ENCODE results near the gene RBSN. TPM values are rescaled to one million over a fixed set of nuclear protein-coding genes. Genes with fewer than 3 reads are reported as not detected.

RBSN gene
- total RNA-seq, 2 experiments from 2014 or later, result 21.3 to 21.8 TPM

DNA sequence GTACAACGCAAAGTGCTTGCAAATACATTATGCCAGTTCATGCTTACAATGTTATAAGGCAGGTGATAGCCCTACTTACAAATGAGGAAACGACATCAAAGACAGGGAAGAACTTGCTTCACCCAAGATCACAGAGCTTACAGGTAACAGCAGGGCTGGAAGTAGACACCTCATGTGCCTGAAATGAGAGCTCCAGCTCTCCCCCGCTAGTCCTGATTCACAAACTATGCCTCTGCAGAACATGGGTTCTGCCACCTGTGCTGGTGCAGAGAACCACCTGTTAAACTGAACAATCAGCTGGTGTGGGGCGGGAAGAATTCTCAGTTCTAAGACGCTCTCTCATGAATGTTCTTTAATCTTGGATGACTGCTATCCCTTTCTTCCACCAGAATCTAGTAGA lies 7.4 kb downstream of the RBSN start:
- Mint-ChIP-seq H3K4me1 (peaks cover 8% of the 10 kb centered on the region), H3K27ac (no peak overlapping the region), H3K4me3 (no peak overlapping the region), H3K9me3 (no peaks in the 10 kb centered on the region), H3K36me3 (peaks cover 31% of the 10 kb centered on the region), H3K27me3 (no peaks in the 10 kb centered on the region)
- POLR2A ChIA-PET, result interaction anchor here (0.6 kb wide), 1 partner anchor 147 kb away, joined by 3 read pairs; no protein-coding TSS in a partner anchor
- DNase-seq (no peak), ATAC-seq (ENCODE audit: low read depth) (no peak)

DNA sequence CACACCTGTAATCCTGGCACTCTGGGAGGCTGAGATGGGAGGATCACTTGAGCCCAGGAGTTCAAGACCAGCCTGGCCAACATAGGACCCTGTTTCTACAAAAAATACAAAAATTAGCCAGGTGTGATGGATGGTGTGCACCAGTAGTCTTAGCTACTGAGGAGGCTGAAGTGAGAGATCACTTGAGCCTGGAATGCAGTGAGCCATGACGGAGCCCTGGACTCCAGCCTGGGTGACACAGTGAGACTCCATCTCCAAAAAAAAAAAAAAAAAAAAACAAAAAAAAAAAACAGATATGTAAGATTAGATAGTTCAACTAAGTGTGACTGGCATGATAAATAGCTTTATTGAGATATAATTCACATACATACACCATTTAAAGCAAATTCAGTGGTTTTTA lies 9.7 kb downstream of the RBSN start:
- H3K4me3 Mint-ChIP-seq, result no peak overlapping the region
- POLR2A ChIA-PET, result no interaction called here
- DNase-seq, result no peak
- no peak for ATAC-seq (ENCODE audit: low read depth)
- no peaks in the 10 kb centered on the region for H3K9me3 Mint-ChIP-seq
- H3K27me3 Mint-ChIP-seq, result no peaks in the 10 kb centered on the region
- peaks cover 19% of the 10 kb centered on the region for H3K36me3 Mint-ChIP-seq
- no peak overlapping the region for H3K27ac Mint-ChIP-seq
- H3K4me1 Mint-ChIP-seq, result peaks cover 2% of the 10 kb centered on the region

GRCh38 chr3:15086699-15087098 lies 12.2 kb downstream of the RBSN start:
- H3K9me3 Mint-ChIP-seq, result no peaks in the 10 kb centered on the region
- peaks cover 32% of the 10 kb centered on the region for H3K36me3 Mint-ChIP-seq
- H3K4me1 Mint-ChIP-seq, result peaks cover 7% of the 10 kb centered on the region

GRCh38 chr3:15086263-15086662 lies 12.7 kb downstream of the RBSN start:
- ATAC-seq (ENCODE audit: low read depth) (no peak), DNase-seq (no peak)
- peaks cover 33% of the 10 kb centered on the region for H3K36me3 Mint-ChIP-seq
- H3K27ac Mint-ChIP-seq, result no peak overlapping the region
- H3K4me1 Mint-ChIP-seq, result peaks cover 9% of the 10 kb centered on the region
- POLR2A ChIA-PET, result no interaction called here
- no peaks in the 10 kb centered on the region for H3K9me3 Mint-ChIP-seq
- no peak overlapping the region for H3K4me3 Mint-ChIP-seq
- H3K27me3 Mint-ChIP-seq, result no peaks in the 10 kb centered on the region

More at GRCh38 chr3:15086699-15087098, 12.2 kb downstream of the RBSN start:
- POLR2A ChIA-PET, result no interaction called here
- ATAC-seq (ENCODE audit: low read depth) (no peak), DNase-seq (no peak)
- Mint-ChIP-seq H3K4me3 (no peak overlapping the region), H3K27ac (no peak overlapping the region), H3K27me3 (no peaks in the 10 kb centered on the region)

GRCh38 chr3:15083252-15083651 lies 15.7 kb downstream of the RBSN start:
- Mint-ChIP-seq H3K27ac (no peak overlapping the region), H3K36me3 (peaks cover 46% of the 10 kb centered on the region), H3K4me1 (peaks cover 9% of the 10 kb centered on the region), H3K9me3 (no peaks in the 10 kb centered on the region), H3K27me3 (no peaks in the 10 kb centered on the region), H3K4me3 (no peak overlapping the region)
- POLR2A ChIA-PET, result no interaction called here
- DNase-seq (no peak), ATAC-seq (ENCODE audit: low read depth) (no peak)

GRCh38 chr3:15081960-15082664 lies 16.8 kb downstream of the RBSN start:
- Mint-ChIP-seq H3K27me3 (no peaks in the 10 kb centered on the region), H3K27ac (no peak overlapping the region), H3K4me3 (no peak overlapping the region), H3K36me3 (peaks cover 51% of the 10 kb centered on the region), H3K9me3 (no peaks in the 10 kb centered on the region), H3K4me1 (peaks cover 9% of the 10 kb centered on the region)
- no peak for ATAC-seq (ENCODE audit: low read depth)
- no peak for DNase-seq
- POLR2A ChIA-PET, result no interaction called here

DNA sequence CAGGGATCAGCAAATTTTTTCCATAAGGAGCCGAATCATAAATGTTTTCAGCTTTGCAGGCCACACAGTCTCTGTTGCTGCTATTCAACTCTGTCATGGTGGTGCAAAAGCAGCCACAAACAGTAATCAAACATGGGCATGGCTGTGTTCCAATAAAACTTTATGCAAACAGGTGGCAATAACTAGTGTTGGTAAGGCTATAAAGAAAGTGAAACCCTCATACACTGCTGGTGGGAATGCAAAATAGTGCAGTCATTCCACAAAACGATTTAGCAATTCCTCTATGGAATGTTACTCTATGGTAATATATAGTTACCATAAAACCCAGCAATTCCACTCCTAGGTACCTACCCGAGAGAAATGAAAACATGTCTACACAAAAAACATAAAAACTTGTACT lies 19.9 kb downstream of the RBSN start:
- POLR2A ChIA-PET, result no interaction called here
- Mint-ChIP-seq H3K9me3 (no peaks in the 10 kb centered on the region), H3K4me1 (peaks cover 9% of the 10 kb centered on the region), H3K27ac (no peak overlapping the region), H3K36me3 (peaks cover 52% of the 10 kb centered on the region), H3K4me3 (no peak overlapping the region), H3K27me3 (no peaks in the 10 kb centered on the region)
- ATAC-seq (ENCODE audit: low read depth) (no peak), DNase-seq (no peak)

DNA sequence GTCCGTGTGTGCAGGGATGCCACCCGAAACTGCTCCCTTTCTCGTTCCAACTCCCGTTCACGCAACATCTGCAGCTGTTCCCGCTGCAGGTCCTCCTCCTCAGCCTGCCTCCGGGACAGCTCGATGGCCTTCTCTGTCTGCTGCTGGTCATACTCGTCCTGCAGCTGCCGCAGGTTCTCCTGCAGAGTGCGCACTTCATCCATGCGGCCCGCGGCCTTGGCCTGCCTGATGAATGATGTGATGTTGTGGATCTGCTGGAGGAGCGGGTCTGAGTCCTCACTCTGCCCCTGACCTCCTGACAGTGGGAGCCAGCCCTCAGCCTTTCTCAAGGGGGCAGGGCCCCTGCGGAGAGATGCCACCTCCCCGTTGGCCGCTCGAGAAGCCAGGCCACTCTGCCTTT lies 24.4 kb downstream of the RBSN start:
- H3K27me3 Mint-ChIP-seq, result no peaks in the 10 kb centered on the region
- H3K4me1 Mint-ChIP-seq, result peaks cover 7% of the 10 kb centered on the region
- no peak for DNase-seq
- peaks cover 26% of the 10 kb centered on the region for H3K36me3 Mint-ChIP-seq
- POLR2A ChIA-PET, result no interaction called here
- no peak overlapping the region for H3K4me3 Mint-ChIP-seq
- ATAC-seq (ENCODE audit: low read depth), result no peak
- H3K27ac Mint-ChIP-seq, result no peak overlapping the region
- no peaks in the 10 kb centered on the region for H3K9me3 Mint-ChIP-seq

DNA sequence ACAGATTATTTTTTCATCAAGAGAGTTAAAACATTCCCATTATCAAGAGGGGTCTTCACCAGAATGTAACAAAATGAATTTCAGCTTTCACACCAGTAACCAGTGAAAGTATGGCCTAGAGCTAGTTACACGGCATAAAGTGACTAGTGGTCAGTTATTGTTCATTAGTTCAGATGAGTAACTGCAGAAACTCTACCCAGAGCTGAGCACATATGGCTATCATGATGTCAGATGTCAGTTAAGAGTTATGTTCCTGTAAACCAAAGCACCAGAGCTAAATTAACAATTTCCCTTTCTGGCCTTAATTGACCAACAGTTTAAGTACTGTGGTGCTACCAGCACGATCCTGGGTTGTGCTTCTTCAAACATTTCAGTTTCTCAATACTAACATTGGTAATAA lies 27.2 kb downstream of the RBSN start:
- POLR2A ChIA-PET, result interaction anchor here (0.6 kb wide), 1 partner anchor 8 kb away, joined by 5 read pairs; no protein-coding TSS in a partner anchor
- Mint-ChIP-seq H3K4me1 (peaks cover 7% of the 10 kb centered on the region), H3K36me3 (peaks cover 15% of the 10 kb centered on the region), H3K9me3 (no peaks in the 10 kb centered on the region), H3K4me3 (no peak overlapping the region), H3K27ac (no peak overlapping the region), H3K27me3 (peaks cover 2% of the 10 kb centered on the region)
- ATAC-seq (ENCODE audit: low read depth) (no peak), DNase-seq (no peak)

GRCh38 chr3:15069441-15069840 lies 29.5 kb downstream of the RBSN start:
- POLR2A ChIA-PET, result no interaction called here
- Mint-ChIP-seq H3K4me1 (peaks cover 11% of the 10 kb centered on the region), H3K27me3 (peaks cover 2% of the 10 kb centered on the region), H3K27ac (no peak overlapping the region), H3K36me3 (peaks cover 9% of the 10 kb centered on the region), H3K9me3 (no peaks in the 10 kb centered on the region), H3K4me3 (no peak overlapping the region)
- ATAC-seq (ENCODE audit: low read depth) (no peak), DNase-seq (no peak)

DNA sequence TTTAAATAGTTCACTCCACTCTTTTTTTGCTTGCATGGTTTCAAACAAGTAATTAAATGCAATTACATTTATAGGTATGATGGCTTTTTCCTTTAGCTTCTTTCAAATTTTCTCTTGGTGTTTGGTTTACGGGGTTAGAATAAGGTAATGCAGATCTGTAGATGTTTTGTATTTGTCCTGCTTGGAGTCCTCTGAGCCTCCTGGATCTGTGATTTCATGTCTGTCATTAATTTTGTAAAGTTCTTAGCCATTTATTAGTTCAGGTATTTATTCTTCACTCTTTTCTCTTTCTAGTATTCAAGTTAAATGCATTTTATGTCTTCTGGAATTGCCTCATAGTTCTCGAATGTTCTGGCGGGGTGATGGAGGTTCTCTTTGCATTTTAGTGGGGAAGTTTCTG lies 32.5 kb downstream of the RBSN start:
- peaks cover 16% of the 10 kb centered on the region for H3K4me1 Mint-ChIP-seq
- peaks cover 3% of the 10 kb centered on the region for H3K36me3 Mint-ChIP-seq
- no peak overlapping the region for H3K4me3 Mint-ChIP-seq
- H3K27me3 Mint-ChIP-seq, result peaks cover 2% of the 10 kb centered on the region
- H3K27ac Mint-ChIP-seq, result no peak overlapping the region
- ATAC-seq (ENCODE audit: low read depth) (no peak), DNase-seq (no peak)
- POLR2A ChIA-PET, result interaction anchor here (1.7 kb wide), 1 partner anchor 120 kb away, joined by 4 read pairs; no protein-coding TSS in a partner anchor
- H3K9me3 Mint-ChIP-seq, result no peaks in the 10 kb centered on the region

DNA sequence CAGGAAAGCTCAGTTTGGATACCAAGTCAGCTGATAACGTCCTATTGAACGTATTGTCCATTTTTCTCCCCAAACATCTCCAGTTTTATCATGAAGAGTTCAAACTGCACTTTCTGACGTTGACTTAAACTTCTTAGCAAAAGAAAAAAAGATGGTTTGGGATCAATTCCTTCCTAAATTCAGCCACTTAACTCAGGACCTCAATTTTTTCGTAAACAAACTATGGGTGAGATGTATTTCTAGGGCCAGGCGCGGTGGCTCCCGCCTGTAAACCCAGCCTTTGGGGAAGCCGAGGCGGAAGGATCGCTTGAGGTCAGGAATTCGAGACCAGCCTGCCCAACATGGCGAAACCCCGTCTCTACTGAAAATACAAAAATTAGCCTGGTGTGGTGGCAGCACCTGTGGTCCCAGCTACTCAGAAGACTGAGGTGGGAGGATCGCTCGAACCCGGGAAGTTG lies 33.4 kb downstream of the RBSN start:
- POLR2A ChIA-PET, result interaction anchor here (1.2 to 2.1 kb wide), 6 partner anchors 10 to 119 kb away, joined by 4 to 14 read pairs (median 7); partner anchors contain the start of gene RBSN
- Mint-ChIP-seq H3K27ac (no peak overlapping the region), H3K27me3 (peaks cover 2% of the 10 kb centered on the region), H3K9me3 (no peaks in the 10 kb centered on the region), H3K36me3 (peaks cover 7% of the 10 kb centered on the region), H3K4me1 (peaks cover 16% of the 10 kb centered on the region), H3K4me3 (peak overlapping the region; percentile 95)
- no peak for DNase-seq
- ATAC-seq (ENCODE audit: low read depth), result no peak

- Mint-ChIP-seq H3K4me3 (peak within 1 kb of the TSS; percentile 95), H3K27ac (peak within 1 kb of the TSS; percentile 95), H3K9me3 (no peaks in the 10 kb centered on the region), H3K36me3 (peaks cover 7% of the 10 kb centered on the region), H3K4me1 (peaks cover 16% of the 10 kb centered on the region), H3K27me3 (peaks cover 2% of the 10 kb centered on the region)
- POLR2A ChIA-PET, result interaction anchor here (1.0 to 2.1 kb wide), 9 partner anchors 9 to 118 kb away, joined by 3 to 14 read pairs (median 4); partner anchors contain the start of gene RBSN
- ATAC-seq (ENCODE audit: low read depth) (peak; percentile 99), DNase-seq (peak; percentile 90)
Observed at GRCh38 chr3:15064835-15065549, 34.0 kb downstream of the RBSN start, which contains the start of gene MRPS25. Gene MRPS25, minus strand, starts transcription at chr3:15065315. Its CDS starts 121 bp downstream, at chr3:15065194.
